NCI-H1105 treated with DMSO at 0.1 percent for 48 hours (cell line): Measurements from ENCODE around the gene AGPAT1.
A peak's percentile ranks its signal among the peaks of the same experiment; 100 is the strongest.
"Not testable (repeated sequence)": the region's sequence is repeated elsewhere in the genome, so short reads cannot be mapped to it uniquely, and the experiment has no call there.

ENCODE experiments used
- DNase-seq: peaks from one replicate; lab custom pipeline; 2025; lab: John Stamatoyannopoulos, UW

The AGPAT1 gene

GRCh38 chr6:32148289-32149091, 27.4 kb downstream of the AGPAT1 start:
- no peak for DNase-seq

- DNase-seq = no peak
These were observed 28.3 kb downstream of the AGPAT1 start for GRCh38 chr6:32147401-32148132.

- DNase-seq = no peak
These were observed 29.2 kb downstream of the AGPAT1 start for GRCh38 chr6:32146687-32147086.

- DNase-seq = no peak
These were observed 29.6 kb downstream of the AGPAT1 start for GRCh38 chr6:32146287-32146686.

- not testable (repeated sequence) for DNase-seq
These were observed 31.6 kb downstream of the AGPAT1 start for GRCh38 chr6:32144238-32144637.

GRCh38 chr6:32140420-32141046, 35.4 kb downstream of the AGPAT1 start:
- DNase-seq = no peak

- no peak for DNase-seq
These were observed 36.3 kb downstream of the AGPAT1 start for GRCh38 chr6:32139590-32139989.

- no peak for DNase-seq
These were observed 38.4 kb downstream of the AGPAT1 start for GRCh38 chr6:32137454-32137853.

- DNase-seq = no peak
These were observed 42.1 kb downstream of the AGPAT1 start for GRCh38 chr6:32133786-32134185.

- no peak for DNase-seq
These were observed 43.8 kb downstream of the AGPAT1 start for GRCh38 chr6:32132110-32132509.

- no peak for DNase-seq
These were observed 44.4 kb downstream of the AGPAT1 start for GRCh38 chr6:32131439-32131948.

GRCh38 chr6:32129297-32130088, 46.4 kb downstream of the AGPAT1 start:
- DNase-seq = peak; percentile 85

GRCh38 chr6:32128751-32129296, 47.1 kb downstream of the AGPAT1 start:
- DNase-seq = no peak

GRCh38 chr6:32127717-32128592, 47.9 kb downstream of the AGPAT1 start, which contains the start of gene ATF6B:
Gene ATF6B, minus strand, starts transcription at chr6:32128246. Its CDS starts 39 bp downstream, at chr6:32128207.
- peak; percentile 100 for DNase-seq

- DNase-seq = no peak
These were observed 48.5 kb downstream of the AGPAT1 start for GRCh38 chr6:32127409-32127716.

- no peak for DNase-seq
These were observed 49.0 kb downstream of the AGPAT1 start for GRCh38 chr6:32126880-32127279.

- no peak for DNase-seq
These were observed 52.2 kb downstream of the AGPAT1 start for GRCh38 chr6:32123681-32124080.

- no peak for DNase-seq
These were observed 55.3 kb downstream of the AGPAT1 start for GRCh38 chr6:32120573-32121059.

GRCh38 chr6:32118782-32119628, 56.9 kb downstream of the AGPAT1 start:
- peak; percentile 68 for DNase-seq
